ENCODE data around the gene CCDC13. TPM values are rescaled to one million over a fixed set of nuclear protein-coding genes. Genes with fewer than 3 reads are reported as not detected.
A peak's percentile ranks its signal among the peaks of the same experiment; 100 is the strongest.

Gene CCDC13
- total and polyA plus RNA-seq, 4 donors, result 1.9 to 7.6 (median 3.2) TPM

DNA sequence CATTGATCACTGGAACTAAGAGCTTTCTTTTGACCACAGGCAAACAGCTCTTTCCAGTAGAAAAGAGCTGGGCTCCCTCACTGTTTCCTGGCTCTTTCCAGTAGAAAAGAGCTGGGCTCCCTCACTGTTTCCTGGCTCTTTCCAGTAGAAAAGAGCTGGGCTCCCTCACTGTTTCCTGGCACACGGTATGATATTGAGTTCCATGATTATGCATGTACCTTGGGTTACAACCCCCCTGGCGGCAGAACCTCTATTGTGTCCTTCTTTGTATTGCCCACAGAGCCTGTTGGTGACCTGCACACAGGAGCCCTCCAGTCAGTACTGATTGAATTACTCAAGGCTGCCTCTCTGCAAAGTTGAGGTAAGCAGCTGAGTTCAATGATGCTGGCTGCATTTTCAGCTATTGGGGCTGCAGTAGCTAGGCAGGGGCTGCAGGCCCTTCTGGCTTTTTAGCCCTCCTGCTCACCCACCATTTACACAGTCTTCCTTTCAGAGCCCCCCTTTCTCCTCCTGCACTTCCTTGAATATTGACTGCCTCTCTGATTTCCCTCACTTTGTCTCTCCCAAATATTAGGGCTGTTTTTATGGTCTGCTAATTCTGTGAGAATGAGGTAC is 46.4 kb upstream of the CCDC13 start:
- Histone ChIP-seq H3K27me3 (ENCODE audit: control insufficient read depth in 3 of 3, insufficient read depth in 3 of 3, low read length in 2 of 3) (no peaks in the 10 kb centered on the region), H3K4me1 (ENCODE audit: control insufficient read depth in 5 of 5, insufficient read depth in 5 of 5, low read length in 5 of 5) (peaks cover 0 to 11% (median 1%) of the 10 kb centered on the region in 5 donors), H3K36me3 (ENCODE audit: control insufficient read depth in 4 of 4, insufficient read depth in 4 of 4, low read length in 4 of 4) (no peaks in the 10 kb centered on the region), H3K27ac (ENCODE audit: low read depth in 1 of 2, low read length in 1 of 2) (peak overlapping the region in 1 of 2 donors; percentile 28), H3K9me3 (ENCODE audit: control insufficient read depth in 4 of 4, insufficient read depth in 3 of 4, low read length in 3 of 4) (no peaks in the 10 kb centered on the region), H3K4me3 (no peak overlapping the region), H3K9ac (ENCODE audit: insufficient read depth in 1 of 2, low read length in 2 of 2) (no peak overlapping the region)
- WGBS, 2 donors, result 47 to 78% methylated on average over 2 of the region's 2 CpGs
- TF ChIP-seq, protein P1, sequence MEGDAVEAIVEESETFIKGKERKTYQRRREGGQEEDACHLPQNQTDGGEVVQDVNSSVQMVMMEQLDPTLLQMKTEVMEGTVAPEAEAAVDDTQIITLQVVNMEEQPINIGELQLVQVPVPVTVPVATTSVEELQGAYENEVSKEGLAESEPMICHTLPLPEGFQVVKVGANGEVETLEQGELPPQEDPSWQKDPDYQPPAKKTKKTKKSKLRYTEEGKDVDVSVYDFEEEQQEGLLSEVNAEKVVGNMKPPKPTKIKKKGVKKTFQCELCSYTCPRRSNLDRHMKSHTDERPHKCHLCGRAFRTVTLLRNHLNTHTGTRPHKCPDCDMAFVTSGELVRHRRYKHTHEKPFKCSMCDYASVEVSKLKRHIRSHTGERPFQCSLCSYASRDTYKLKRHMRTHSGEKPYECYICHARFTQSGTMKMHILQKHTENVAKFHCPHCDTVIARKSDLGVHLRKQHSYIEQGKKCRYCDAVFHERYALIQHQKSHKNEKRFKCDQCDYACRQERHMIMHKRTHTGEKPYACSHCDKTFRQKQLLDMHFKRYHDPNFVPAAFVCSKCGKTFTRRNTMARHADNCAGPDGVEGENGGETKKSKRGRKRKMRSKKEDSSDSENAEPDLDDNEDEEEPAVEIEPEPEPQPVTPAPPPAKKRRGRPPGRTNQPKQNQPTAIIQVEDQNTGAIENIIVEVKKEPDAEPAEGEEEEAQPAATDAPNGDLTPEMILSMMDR (IDR thresholded peaks at IDR 0.05; ENCODE audit: control extremely low read depth, extremely low read depth), result no peak
- ATAC-seq (ENCODE audit: insufficient read depth, low FRiP score), result no peak
- DNase-seq, result no peak

DNA sequence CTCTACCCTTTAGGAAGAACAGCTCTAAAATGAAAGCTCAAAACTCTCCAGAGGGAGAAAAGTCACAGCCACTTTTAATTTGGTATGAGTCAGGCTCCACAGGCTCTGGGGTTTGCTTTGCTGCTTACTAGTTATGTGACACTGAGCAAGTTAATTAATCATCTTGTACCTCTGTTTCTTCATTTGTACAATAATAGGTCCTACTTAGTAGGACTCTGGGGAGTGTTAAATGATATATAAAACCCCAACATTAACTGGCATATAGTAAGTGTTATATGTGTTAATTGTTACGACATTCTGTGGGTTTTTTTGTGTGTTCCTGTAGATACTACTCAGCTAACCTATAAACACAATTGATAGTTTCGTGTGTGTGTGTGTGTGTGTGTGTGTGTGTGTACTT is 42.8 kb upstream of the CCDC13 start:
- H3K4me1 ChIP-seq (ENCODE audit: control insufficient read depth in 5 of 5, insufficient read depth in 5 of 5, low read length in 5 of 5), result peaks cover 0 to 11% (median 1%) of the 10 kb centered on the region in 5 donors
- DNase-seq, result no peak
- no peak overlapping the region for H3K4me3 ChIP-seq
- peak overlapping the region in 1 of 2 donors; percentile 16 for H3K27ac ChIP-seq (ENCODE audit: low read depth in 1 of 2, low read length in 1 of 2)
- no peaks in the 10 kb centered on the region for H3K9me3 ChIP-seq (ENCODE audit: control insufficient read depth in 4 of 4, insufficient read depth in 3 of 4, low read length in 3 of 4)
- no peaks in the 10 kb centered on the region for H3K27me3 ChIP-seq (ENCODE audit: control insufficient read depth in 3 of 3, insufficient read depth in 3 of 3, low read length in 2 of 3)
- no peaks in the 10 kb centered on the region for H3K36me3 ChIP-seq (ENCODE audit: control insufficient read depth in 4 of 4, insufficient read depth in 4 of 4, low read length in 4 of 4)
- H3K9ac ChIP-seq (ENCODE audit: insufficient read depth in 1 of 2, low read length in 2 of 2), result no peak overlapping the region
- 68 to 71% methylated on average over 2 of the region's 2 CpGs for WGBS, 2 donors
- TF ChIP-seq, protein P1 (IDR thresholded peaks at IDR 0.05; ENCODE audit: control extremely low read depth, extremely low read depth), result no peak
- no peak for ATAC-seq (ENCODE audit: insufficient read depth, low FRiP score)

DNA sequence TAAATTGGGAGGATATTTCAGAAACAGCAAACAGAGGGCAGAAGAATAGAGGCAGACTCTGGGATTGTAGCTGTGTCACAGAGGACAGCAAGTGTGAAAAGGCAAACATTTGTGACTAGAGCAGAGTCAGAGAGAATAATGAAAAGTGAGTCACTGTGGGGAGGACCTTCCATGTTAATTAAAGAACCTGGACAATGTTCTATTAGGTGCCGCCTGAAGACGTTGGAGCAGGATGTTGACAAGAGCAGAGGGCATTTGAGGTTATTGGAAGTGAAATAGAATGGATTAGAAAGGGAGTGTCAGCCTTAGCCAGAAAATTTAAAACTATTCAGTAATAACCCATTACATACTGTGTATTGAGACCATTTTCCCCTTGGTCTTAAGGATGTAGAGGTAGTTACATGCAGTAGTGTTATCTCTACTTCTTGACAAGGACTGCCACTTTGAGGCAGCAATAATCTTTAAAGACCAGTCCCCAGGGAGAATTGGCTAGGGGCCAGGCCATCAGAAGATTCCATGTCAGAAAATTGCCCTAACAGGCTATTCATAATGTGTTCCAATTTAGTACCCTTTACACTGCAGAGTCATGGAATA is 42.0 kb upstream of the CCDC13 start:
- Histone ChIP-seq H3K36me3 (ENCODE audit: control insufficient read depth in 4 of 4, insufficient read depth in 4 of 4, low read length in 4 of 4) (no peaks in the 10 kb centered on the region), H3K27me3 (ENCODE audit: control insufficient read depth in 3 of 3, insufficient read depth in 3 of 3, low read length in 2 of 3) (no peaks in the 10 kb centered on the region), H3K4me1 (ENCODE audit: control insufficient read depth in 5 of 5, insufficient read depth in 5 of 5, low read length in 5 of 5) (peaks cover 0 to 11% (median 1%) of the 10 kb centered on the region in 5 donors), H3K27ac (ENCODE audit: low read depth in 1 of 2, low read length in 1 of 2) (peak overlapping the region in 1 of 2 donors; percentile 80), H3K4me3 (no peak overlapping the region), H3K9me3 (ENCODE audit: control insufficient read depth in 4 of 4, insufficient read depth in 3 of 4, low read length in 3 of 4) (no peaks in the 10 kb centered on the region), H3K9ac (ENCODE audit: insufficient read depth in 1 of 2, low read length in 2 of 2) (no peak overlapping the region)
- DNase-seq, result no peak
- no peak for ATAC-seq (ENCODE audit: insufficient read depth, low FRiP score)
- 38 to 59% methylated on average over 2 of the region's 2 CpGs for WGBS, 2 donors
- TF ChIP-seq, protein P1 (IDR thresholded peaks at IDR 0.05; ENCODE audit: control extremely low read depth, extremely low read depth), result no peak
